NAMALWA (cell line): ENCODE data around the gene GPAT3.
A peak's percentile ranks its signal among the peaks of the same experiment; 100 is the strongest.
"Not testable (repeated sequence)": the region's sequence is repeated elsewhere in the genome, so short reads cannot be mapped to it uniquely, and the experiment has no call there.

Source experiments
- DNase-seq: peaks from one replicate; pipeline ENCODE4 v3.0.0-alpha.2; 2015; ENCODE audit warnings: low spot score

Gene GPAT3

DNA sequence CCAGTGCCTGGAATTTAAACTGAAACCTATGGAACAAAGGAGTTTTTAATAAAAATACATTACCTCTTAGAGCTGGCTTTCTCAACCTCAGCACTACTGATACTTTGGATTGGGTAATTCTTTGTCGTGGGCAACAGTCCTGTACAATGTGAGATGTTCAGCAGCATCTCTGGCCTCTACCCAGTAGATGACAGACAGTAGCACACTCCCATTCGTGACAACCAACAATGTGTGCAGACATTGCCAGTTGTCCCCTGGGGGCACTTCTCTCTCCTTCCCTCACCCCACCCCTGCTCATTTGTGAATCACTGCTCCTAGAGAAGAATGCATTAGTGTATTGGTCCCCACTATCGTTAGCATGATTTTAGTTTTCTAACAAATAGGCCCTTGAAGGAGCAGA is 16.2 kb downstream of the GPAT3 start:
- DNase-seq = no peak

DNA sequence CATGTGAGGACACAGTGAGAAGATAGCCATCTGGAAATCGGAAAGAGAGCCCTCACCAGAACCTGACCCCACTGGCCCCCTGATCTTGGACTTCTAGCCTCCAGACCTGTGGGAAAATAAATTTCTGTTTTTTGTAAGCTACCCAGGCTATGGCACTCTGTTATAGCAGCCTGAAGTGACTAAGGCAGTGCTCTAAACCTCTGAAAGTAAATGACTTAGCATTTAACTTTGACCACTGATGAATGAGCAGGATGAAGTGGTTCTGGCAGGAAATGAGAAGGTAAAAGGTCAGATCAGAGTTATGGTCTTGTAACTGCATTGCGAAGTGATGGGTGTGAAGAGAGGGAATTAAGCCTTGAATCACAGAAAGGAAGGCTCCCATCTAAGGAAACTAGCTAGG is 17.0 kb downstream of the GPAT3 start:
- no peak for DNase-seq

DNA sequence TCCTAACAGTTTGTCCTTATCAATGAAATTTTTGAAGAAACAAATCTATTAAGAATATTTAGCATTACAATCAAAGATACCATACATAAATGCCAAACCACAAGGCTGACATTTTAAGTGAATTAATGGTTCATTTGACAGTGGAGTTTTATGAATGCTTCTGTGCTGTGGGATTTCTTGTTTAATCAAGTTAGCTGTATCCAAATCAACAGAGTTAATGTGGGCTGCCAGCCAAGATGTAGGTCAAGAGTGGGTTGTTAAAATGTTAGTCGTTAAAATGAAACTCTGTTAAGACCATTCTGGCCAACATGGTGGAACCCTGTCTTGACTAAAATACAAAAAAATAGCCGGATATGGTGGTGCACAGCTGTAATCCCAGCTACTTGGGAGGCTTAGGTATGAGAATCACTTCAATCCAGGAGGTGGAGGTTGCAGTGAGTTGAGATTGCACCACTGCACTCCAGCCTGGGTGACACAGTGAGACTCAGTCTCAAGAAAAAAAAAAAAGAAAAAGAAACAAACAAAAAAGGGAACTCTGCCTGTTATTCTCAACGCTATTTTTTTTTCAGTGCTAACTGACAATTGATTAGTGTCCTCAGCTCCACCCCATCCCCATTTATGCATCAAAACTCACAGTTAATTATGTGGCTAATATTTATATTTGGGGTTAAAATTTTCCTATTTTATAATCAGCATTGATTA is 20.2 kb downstream of the GPAT3 start:
- DNase-seq = no peak

DNA sequence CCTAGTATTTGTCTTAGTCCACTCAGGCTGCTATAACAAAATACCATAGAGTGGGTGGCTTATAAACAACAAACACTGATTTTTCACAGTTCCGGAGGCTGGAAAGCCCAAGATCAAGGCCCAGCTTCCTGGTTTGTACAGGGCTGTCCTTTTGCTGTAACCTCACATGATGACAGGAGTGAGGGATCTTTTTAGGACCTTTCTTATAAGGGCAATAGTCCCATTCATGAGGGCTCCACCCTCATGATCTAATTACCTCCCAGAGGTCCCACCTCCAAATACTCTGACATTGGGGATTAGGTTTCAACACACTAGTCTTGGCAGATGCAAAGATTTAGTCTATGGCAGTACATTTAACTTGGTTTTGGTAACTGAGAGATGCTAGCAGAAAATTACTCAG is 20.9 kb downstream of the GPAT3 start:
- no peak for DNase-seq

DNA sequence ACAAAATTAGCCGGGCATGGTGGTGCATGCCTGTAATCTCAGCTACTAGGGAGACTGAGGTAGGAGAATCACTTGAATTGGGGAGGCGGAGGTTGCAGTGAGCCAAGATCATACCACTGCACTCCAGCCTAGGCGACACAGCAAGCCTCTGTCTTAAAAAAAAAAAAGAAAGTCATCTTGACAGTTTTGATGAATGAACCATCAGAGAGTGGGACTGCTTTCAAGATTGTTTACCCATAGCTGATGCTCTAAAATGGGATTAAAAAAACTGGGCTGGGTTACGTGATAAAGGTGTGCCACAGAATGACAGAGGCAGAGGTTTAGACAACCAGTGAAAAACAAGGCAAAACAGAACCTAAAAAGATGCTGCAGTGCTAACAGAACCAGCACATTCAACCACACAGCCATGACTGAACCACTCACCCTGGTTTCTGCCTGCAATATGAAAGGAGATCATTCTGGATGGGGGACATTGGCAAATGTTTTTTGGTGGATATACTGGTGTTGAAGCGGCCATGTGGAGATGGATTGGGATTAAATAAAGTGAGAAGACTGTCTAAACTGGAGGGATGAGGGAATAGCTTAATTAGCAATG is 22.2 kb downstream of the GPAT3 start:
- no peak for DNase-seq

DNA sequence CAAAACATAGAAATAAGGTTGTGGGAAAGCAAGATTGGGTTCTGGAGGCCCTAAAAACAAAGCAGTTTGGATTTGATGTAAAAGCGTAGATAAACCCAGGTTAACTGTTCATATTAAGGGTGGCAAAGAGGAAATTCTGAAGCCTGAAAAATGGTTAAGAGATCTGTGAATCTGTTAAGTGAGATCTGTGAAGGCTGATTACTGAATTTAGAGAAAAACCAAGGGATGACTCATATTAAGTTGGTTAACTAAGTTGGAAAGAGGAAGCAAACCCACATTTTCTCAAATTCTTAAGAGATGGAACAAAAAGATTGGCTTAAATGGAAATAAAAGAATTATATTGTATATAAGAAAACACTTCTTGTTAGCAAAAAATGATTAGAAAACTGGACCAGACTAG is 22.8 kb downstream of the GPAT3 start:
- no peak for DNase-seq

DNA sequence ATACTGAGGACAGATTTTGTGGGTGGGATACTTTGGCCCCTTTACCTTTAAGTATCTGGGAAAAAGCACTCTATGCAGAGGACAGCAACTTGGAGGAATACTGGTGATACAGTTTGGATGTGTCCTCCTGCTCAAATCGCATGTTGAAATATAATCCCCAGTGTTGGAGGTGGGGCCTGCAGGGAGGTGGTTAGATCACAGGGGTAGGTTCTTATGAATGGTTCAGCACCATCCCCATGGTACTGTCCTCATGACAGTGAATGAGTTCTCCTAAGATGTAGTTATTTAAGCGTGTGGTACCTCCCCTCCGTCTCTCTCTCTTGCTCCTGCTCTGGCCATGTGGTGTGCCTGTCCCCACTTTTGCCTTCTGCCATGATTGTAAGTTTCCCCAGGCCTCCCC is 24.6 kb downstream of the GPAT3 start:
- DNase-seq = no peak

DNA sequence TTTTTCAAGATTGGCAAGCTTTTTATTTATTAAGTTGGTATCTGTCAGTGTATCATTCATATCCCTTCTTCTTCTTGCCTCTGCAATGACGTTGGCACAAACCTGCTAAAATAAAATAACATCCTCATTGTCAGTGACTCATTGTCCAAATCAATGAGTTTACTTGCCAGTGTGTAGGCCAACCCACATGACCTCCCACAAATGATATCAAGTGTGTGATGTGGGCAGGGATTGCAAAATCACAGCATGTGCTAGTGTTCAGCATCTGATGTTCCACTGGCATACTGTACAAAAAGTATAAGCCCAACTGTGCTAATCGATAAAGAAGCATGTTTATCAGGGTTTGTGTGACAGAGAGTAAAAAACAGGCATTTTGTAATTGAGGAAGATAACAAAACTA is 25.5 kb downstream of the GPAT3 start:
- DNase-seq = no peak

DNA sequence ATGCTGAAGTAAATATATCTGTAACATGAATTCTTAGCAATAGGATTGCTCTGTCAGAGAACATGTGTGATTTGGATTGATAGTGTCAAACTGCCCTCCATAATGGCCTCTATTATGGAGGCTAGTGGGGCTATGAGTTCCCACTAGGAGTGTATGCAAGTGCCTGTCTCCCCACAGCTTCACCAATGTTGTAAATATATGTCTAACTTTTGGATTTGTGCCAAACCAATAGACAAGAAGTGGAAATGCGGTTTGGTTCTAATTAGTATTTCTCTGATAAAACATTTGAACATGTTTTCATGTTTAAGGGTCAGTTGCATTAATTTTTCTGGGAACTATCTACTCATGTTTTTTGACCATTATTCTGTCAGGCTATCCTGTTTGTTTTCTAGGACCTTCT is 28.1 kb downstream of the GPAT3 start:
- DNase-seq = no peak

DNA sequence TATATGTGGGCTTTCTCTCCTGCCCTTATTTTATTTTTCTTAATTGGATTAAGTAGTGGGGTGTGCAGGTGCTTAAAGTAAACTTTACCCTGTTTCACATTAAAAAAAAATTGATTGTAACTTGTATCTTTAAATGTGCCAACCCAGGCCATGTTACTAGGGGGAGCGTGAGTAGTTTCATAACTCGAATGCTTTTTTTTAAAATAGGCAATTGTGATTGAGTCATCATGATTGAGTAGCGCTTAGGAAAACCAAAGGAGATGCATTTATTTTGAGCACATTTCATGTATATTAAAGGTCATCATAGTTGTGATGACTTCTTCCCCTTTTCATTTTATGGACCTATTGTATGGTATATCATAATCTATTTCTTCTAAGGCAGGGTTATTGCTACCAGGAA is 32.2 kb downstream of the GPAT3 start:
- no peak for DNase-seq

DNA sequence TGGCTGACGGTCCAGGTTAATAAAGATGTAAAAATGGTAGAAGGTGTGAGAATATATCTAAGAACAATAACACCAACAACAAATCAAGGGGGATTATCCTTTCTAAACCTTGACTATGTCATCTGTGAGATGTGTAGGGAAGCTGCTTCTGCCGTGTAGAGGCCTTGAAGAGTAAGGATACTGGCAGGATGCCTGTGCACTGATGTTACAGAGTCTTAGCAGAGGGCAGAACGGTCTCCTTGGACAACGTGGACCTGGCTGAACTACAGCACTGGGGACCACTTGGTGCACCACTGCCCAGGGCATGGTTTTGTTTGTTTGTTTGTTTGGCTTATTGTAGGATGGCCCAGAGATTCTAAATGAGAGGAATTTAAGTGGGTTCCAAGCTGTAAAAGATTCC is 33.5 kb downstream of the GPAT3 start:
- DNase-seq = no peak

DNA sequence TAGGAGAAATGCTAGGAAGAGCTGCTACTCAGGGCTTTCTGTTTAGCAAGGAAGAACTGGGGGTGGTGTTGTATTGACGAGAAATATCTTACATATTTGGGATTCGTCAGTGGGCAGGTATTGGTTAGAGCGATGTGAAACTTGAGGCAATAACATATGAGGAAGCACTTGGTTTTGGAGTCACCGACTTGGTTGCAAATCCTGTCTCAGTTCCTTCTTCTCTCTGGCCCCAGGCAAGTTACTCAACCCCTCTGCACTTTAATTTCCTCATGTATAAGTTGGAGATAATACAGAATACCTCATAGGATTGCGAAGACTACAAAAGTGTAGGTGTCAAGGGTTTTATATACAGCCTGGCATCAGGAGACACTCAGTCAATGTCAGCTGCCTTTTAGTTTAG is 34.1 kb downstream of the GPAT3 start:
- no peak for DNase-seq

DNA sequence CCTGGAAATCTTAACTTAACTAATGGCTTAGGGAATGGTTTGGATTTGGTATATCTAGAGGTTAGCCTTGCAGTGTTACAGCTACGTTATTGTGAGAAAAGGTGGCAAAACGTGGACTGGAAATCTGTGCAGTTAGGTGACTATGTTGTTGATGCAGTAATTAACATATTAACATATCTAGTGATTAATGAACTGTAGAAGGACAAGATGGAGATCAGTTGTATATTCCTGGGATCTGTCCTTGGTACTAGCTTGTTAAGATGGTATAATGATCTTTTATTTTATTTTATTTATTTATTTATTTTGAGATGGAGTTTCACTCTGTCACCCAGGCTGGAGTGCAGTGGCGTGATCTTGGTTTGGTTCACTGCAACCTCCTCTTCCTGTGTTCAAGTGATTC is 36.9 kb downstream of the GPAT3 start:
- DNase-seq = no peak

DNA sequence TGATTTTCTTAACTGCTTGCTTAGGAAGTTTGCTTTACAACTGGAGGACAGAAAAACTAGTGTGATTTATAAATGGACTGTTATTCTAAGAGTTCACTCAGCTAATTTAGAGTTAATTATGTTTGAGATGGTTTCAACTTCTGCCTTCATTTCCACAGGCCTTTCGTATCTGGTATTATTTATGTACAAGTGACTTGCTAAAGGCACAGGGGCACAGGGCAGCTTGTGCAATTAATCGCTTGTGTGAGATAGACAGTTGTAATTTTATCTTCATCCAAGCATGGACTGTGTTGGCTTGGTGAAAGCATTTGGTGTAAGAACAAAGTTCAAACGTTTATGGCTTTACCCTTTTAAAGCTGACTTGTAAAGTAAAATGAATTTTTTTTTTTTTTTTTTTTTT is 38.3 kb downstream of the GPAT3 start:
- no peak for DNase-seq

DNA sequence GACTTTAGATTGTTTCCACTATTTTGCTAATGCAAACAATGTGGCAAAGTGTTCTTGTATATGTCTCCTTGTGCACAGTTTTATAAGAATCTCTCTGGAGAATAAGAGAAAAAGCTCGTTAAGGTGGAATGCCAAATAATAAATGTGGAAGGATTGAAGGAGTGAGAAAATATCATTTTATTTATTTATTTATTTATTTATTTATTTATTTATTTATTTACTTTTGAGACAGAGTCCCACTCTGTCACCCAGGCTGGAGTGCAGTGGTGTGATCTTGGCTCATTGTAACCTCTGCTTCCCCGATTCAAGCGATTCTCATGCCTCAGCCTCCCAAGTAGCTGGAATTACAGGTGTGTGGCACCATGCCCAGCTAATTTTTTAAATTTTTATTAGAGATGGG is 40.3 kb downstream of the GPAT3 start:
- DNase-seq = not testable (repeated sequence)

DNA sequence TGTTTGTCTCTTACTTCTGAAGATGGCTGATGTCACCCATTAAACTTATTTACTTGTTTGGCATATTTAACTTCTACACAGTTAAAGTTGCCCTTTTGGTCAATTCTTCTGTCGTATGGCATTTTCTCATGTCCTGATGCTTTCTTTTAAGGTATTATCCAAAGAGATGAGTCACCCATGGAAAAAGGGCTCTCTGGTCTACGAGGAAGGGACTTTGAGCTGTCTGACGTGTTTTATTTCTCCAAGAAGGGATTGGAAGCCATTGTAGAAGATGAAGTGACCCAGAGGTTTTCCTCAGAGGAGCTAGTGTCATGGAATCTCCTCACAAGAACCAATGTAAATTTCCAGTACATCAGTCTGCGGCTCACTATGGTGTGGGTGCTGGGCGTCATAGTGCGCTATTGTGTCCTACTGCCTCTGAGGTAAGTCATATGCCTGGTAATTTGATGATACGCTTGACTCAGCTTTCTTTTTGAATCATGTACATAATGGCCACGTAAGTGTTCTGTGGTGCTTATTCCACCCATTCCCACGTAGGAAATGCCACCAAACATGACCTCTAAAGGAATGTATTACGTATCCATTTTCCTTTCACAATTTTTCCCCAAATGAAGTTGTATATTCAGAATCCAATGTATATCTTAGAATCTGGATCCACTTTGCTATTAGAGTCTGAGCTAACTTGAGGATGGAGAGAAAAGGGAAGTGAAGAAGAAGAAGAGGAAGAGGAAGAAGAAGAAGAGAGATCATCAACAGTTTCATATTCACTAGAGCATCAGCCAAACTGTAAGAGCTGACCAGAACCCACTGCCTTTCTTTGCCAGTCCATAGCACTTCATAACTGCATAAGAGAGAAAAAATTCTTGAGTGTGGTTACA is 45.7 kb downstream of the GPAT3 start:
- peak; percentile 54 for DNase-seq

DNA sequence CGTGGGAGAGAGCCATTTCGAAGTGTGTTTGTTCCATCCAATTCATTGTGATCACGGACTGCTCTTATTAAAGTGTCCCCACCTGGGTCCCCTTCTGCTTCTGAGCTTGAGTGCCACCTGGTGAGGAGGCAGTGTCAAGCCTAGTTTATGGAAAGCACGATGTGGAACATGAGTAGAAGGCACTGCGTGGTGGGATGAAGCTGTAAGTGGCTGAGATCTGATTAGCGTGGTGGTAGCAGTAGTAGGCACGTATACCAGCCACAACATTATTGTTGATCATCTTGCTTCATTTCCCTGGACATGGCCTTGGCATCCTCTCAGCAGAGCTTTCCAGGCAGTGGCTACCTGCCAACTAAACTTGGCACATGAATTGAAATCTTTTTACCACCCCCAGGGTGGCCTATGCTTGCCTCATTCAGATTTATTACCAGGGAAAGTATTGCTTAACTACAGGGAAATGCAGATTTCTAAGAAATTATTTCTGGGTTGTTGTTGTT is 46.4 kb downstream of the GPAT3 start:
- DNase-seq = no peak

DNA sequence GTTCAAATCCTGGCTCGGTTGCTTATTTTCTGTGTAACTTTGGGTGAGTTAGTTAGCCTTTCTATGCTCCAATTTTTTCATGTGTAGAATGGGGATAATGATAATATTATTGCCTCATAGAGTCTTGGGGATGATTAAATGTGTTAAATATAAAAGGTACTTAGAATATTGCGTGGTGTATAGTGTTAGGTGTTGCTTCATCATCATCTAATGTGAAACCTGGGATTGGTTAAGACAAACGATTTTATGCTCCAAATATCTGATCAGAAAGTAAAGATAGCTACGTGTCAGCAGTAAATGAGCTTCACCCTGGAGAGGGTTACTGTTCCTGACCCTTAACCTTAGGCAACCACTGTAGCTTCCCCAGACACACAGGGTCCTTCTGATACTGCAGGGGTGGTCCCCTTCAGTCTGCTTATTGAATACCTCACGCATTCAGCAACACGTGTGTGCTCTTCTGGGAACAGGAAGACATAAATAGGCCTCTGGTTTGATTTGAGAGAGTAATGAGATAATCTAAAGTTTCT is 50.1 kb downstream of the GPAT3 start:
- DNase-seq = no peak

DNA sequence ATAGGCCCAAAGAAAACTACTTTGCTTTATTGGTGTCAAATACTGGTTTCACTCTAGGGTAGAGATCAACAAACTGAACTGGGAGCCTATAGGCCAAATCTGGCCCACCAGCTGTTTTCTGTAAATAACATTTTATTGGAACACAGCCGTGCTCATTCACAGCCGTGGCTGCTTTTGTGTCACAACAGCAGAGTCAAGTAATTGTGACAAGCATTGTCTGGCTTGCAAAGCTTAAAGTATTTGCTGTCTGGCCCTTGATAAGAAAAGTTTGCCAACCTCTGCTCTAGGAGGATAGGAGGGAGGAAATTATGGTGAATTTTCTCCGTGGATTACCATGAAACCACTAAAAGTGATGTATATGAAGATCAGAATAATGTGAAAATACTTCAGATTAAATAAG is 53.4 kb downstream of the GPAT3 start:
- no peak for DNase-seq

DNA sequence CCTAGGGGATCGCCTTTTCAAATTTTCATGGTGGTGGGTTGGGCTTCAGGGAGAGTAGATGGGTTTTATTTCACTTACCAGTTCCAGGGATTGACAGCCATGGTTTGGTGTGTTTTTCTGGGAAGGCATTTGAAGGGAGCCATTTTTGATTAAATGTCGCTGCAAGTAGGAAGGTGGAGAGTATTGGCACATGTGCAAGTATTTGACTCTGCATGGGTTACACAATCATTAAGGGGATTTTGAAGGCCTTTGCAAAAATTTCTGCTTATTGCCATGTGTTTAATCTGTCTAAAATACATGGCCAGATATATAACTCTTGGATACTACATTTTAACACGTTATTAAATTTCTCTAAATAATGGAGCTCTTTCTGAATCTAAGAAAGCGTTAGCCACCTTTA is 55.1 kb downstream of the GPAT3 start:
- DNase-seq = no peak

DNA sequence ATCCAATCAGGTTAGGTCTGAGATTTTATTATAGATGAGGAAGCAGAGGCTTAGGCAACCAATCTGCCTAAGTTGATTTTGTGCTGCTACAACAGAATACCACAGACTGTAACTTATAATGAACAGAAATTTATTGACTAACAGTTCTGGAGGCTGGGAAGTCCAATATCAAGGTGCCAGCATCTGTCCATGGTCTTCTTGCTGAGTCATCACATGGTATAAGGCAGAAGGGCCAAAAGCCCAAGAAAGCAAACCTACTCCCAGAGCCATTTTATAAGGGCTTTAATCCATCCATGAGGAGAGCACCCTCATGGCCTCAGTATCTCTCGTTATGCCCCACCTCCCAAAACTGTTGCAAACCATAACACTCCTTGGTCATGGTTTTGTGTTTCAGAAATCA is 55.8 kb downstream of the GPAT3 start:
- no peak for DNase-seq

DNA sequence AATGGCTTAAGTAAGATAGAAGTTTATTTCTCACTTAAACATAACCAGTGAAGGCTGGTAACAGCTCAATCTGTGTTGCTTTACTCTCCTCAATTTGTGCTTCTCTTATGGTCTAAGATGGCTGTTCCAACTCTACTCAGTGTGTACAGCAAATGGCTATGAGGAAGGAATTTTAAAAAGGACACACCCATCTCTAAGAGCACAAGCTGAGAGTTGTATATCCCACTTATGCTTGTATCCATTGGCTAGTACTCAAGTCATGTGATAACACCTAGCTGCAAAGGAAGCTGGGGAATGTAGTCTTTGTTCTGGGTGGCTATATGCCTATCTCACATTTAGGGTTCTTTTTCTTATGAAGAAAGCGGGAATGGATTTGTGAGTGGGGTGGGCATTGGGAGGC is 63.3 kb downstream of the GPAT3 start:
- DNase-seq = peak; percentile 86

DNA sequence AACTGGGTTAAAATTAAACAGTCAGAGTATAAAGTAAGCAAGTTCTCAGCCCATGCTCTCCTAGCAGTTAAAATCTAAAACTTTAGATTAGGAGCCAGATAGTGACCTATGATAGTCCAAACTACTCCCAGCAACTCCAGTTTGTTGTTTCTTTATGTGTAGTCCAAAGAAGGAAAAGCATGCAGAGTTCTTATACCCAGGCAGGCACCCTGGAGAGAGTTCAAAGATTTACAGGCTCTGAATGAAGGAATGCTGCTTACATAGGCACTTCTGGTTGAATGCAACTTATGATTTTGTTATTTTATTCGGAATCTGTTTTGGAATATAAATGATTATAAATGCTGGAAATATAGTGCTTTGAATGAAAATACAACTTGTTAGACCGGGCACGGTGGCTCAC is 67.2 kb downstream of the GPAT3 start:
- no peak for DNase-seq
